Activated T-helper 2 cell treated with anti-CD3 and anti-CD28 coated beads, Interferon-gamma antibody, Interleukin-2, Interleukin-4, amounts not matched to agents 10 μg/mL and 5 μg/mL and 100 μg/mL, durations not matched to agents 14 hours and 24 hours and 36 hours (primary cell): ENCODE results near the gene SENP5. TPM values are rescaled to one million over a fixed set of nuclear protein-coding genes. Genes with fewer than 3 reads are reported as not detected.
A peak's percentile ranks its signal among the peaks of the same experiment; 100 is the strongest.
"Not testable (repeated sequence)": the region's sequence is repeated elsewhere in the genome, so short reads cannot be mapped to it uniquely, and the experiment has no call there.

Experiments
- DNase-seq: peaks from one replicate; pipeline ENCODE4 v3.0.0; 2021; ENCODE audit warnings: low spot score
- H3K27ac Mint-ChIP-seq: one replicate; pipeline ENCODE4 v1.8.0; 2021; ENCODE audit warnings: mixed read lengths
- H3K27me3 Mint-ChIP-seq: one replicate; pipeline ENCODE4 v1.8.0; 2021; ENCODE audit warnings: low read depth, mixed read lengths
- H3K36me3 Mint-ChIP-seq: one replicate; pipeline ENCODE4 v1.8.0; 2021; ENCODE audit warnings: low read depth, mixed read lengths
- H3K4me1 Mint-ChIP-seq: one replicate; pipeline ENCODE4 v1.8.0; 2021; ENCODE audit warnings: low read depth, mixed read lengths
- H3K4me3 Mint-ChIP-seq: one replicate; pipeline ENCODE4 v1.8.0; 2021; ENCODE audit warnings: low read depth, mild to moderate bottlenecking, moderate library complexity, mixed read lengths
- H3K9me3 Mint-ChIP-seq: one replicate; pipeline ENCODE4 v1.8.0; 2021; ENCODE audit warnings: mixed read lengths
- intact Hi-C: fragments of 100-400 bp; cut with micrococcal nuclease; formaldehyde crosslinking; loops from one replicate; pipeline ENCODE4 v1.15.1; 2023
- total RNA-seq: library from RNA; stranded (reverse); gene quantifications from 2 replicates; pipeline ENCODE4 v1.2.3, GENCODE V29; 2022

SENP5 gene
- total RNA-seq, 1 donor from 2014 or later, result 46.9 TPM

DNA sequence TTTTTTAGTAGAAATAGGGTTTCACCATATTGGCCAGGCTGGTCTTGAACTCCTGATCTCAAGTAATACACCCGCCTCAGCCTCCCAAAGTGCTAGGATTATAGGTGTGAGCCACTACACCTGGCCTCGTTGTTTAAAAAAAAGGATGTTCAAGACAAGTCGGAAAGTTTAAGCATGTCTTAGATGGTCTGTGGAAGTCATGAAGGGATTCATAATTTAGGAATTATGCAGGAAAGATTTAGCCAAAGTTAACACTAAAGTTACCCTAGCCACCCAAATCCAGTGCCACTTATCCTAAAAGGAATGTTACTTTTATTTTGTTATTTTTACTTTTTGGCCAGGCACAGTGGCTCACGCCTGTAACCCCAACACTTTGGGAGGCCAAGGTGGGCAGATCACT lies 19.3 kb upstream of the SENP5 start:
- intact Hi-C loops, H3K4me1 Mint-ChIP-seq, DNase-seq, H3K4me3 Mint-ChIP-seq, H3K27me3 Mint-ChIP-seq, H3K9me3 Mint-ChIP-seq, H3K36me3 Mint-ChIP-seq, H3K27ac Mint-ChIP-seq: not testable (repeated sequence)

DNA sequence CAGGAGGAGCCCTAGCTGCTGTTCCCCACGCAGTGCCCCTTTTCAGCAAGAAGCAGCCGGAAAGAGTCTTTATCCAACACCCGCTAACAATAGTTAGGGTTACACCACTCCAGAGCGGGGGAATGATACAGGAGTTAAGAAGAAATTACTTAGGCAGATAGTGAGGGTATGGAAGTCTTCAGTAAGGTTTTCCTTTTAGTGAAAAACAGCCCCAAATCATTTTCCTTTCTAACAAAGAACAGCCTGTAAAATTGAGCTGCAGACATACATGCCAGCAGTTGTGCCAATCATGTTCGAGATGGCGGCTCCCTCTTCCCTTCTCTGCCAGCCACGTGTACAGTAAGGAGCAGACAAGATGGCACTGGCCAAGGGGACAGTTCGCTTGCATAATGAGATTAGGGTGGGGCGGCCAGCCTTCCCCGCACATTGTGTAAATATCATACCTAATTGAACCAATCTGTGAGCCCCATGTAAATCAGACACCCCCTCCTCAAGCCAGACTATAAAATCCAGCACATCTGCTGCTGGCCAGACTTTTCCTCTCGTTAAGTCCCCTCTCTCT lies 18.5 kb upstream of the SENP5 start:
- peaks cover 2% of the 10 kb centered on the region for H3K4me1 Mint-ChIP-seq
- H3K4me3 Mint-ChIP-seq, result no peak overlapping the region
- no peak overlapping the region for H3K27ac Mint-ChIP-seq
- no peak for DNase-seq
- H3K9me3 Mint-ChIP-seq, result no peaks in the 10 kb centered on the region
- no peaks in the 10 kb centered on the region for H3K27me3 Mint-ChIP-seq
- no peaks in the 10 kb centered on the region for H3K36me3 Mint-ChIP-seq
- intact Hi-C loops, result no loop called here

DNA sequence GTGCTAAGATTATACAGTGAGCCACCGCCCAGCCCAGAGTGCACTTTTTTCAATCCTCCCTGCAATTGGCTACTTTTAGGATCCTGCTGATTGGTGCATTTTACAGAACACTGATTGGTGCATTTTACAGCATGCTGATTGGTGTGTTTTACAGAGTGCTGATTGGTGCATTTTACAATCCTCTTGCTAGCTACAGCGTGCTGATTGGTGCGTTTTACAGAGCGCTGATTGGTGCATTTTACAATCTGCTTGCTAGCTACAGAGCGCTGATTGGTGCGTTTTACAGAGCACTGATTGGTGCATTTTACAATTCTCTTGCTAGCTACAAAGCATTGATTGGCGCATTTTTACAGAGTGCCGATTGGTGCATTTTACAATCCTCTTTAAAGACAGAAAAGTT lies 4.7 kb upstream of the SENP5 start:
- H3K9me3 Mint-ChIP-seq, H3K4me1 Mint-ChIP-seq, DNase-seq, H3K27ac Mint-ChIP-seq, H3K4me3 Mint-ChIP-seq, H3K36me3 Mint-ChIP-seq, intact Hi-C loops, H3K27me3 Mint-ChIP-seq: not testable (repeated sequence)

DNA sequence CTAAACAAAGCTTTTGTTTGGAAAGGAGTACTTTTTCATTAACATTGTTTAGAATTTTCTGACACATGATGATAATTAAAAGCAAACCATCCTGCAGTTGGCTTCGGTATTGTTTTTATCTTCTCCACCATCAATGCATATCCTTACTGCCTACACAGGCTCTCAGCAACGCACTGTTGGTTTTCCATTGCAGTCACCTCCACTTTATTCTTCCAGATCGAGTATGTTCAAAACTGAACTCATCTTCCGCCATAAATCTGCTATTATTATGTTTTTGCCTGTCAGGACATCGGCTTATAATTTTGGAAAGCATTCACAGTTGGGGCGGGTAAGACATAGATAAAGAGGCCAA lies 589 bp upstream of the SENP5 start:
- peaks cover 5% of the 10 kb centered on the region for H3K9me3 Mint-ChIP-seq
- no peak for DNase-seq
- H3K4me3 Mint-ChIP-seq, result peak overlapping the region; percentile 83
- intact Hi-C loops, result loop anchor here (1.0 to 5.0 kb wide), 2 partner anchors 75 to 130 kb away; partner anchors contain the start of genes NCBP2 and PAK2
- peaks cover 13% of the 10 kb centered on the region for H3K4me1 Mint-ChIP-seq
- H3K27me3 Mint-ChIP-seq, result peaks cover 2% of the 10 kb centered on the region
- H3K36me3 Mint-ChIP-seq, result peaks cover 9% of the 10 kb centered on the region
- H3K27ac Mint-ChIP-seq, result peak overlapping the region; percentile 88

DNA sequence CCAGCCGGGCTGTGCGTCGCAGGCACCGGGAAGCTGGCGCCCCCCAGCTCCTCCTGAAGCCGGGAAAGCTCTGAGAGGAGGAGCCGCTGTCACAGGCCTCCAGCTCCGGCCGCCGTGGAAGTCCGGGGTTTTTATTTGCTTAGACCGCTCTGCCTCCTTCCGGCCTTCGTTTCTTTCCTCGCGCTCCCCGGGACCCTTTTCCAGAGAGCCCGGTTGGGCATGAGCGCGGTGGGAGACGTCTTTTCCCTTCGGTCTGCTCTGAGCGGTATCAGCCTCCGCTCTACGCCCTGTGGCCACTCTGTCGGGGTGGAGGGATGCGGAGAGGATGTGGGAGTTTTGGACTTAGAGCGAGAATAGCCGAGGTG lies 559 bp downstream of the SENP5 start:
- Mint-ChIP-seq H3K27me3 (peaks cover 2% of the 10 kb centered on the region), H3K4me1 (peaks cover 13% of the 10 kb centered on the region), H3K27ac (peak overlapping the region; percentile 97), H3K36me3 (peaks cover 9% of the 10 kb centered on the region), H3K4me3 (peak overlapping the region; percentile 98), H3K9me3 (peaks cover 4% of the 10 kb centered on the region)
- DNase-seq, result peak; percentile 13
- intact Hi-C loops, result loop anchor here (5.0 kb wide), 1 partner anchor 131 kb away; the partner anchor contains the start of gene PAK2

DNA sequence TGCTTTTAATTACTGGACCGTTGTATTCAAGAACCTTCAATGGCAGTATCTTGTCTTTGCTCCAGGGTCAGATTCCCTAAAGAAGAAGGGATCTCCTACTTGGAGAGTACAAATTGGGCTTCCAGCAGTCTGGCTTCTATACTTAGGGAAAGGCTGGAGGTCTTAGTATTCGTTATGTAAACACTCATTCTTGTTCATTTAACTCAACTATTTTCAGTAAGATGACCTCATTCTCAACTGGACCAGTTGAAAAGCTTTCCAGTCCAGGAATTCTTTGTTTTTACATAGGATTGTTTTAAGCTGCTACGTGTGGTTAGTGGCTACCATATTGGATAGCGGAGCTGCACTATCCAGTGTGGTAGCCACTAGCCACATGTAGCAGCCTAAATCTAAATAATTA lies 4.6 kb downstream of the SENP5 start:
- no peak for DNase-seq
- Mint-ChIP-seq H3K4me3 (no peak overlapping the region), H3K36me3 (peaks cover 13% of the 10 kb centered on the region), H3K4me1 (peaks cover 17% of the 10 kb centered on the region), H3K9me3 (no peaks in the 10 kb centered on the region), H3K27me3 (no peaks in the 10 kb centered on the region), H3K27ac (no peak overlapping the region)
- intact Hi-C loops, result no loop called here

DNA sequence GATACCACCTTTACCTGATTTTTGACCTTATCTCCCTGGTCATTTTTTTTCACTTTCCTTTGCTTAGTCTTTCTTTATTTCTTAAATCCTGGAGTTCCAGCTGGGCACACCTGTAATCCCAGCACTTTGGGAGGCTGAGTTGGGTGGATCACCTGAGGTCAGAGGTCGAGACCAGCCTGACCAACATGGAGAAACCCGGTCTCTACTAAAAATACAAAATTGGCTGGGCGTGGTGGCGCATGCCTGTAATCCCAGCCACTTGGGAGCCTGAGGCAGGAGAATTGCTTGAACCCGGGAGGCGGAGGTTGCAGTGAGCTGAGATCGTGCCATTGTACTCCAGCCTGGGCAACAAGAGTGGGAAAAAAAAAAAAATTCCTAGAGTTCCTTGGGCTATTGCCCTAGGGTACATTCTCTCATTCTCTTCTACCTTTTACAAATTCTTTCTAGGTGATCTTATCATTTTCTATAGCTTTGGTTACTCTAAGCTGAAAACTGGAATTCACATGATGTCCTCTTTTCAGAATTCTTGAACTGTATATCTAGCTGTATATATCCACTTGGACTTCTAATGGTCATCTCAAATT lies 6.9 kb downstream of the SENP5 start:
- H3K4me3 Mint-ChIP-seq, H3K27ac Mint-ChIP-seq, H3K27me3 Mint-ChIP-seq, H3K36me3 Mint-ChIP-seq, intact Hi-C loops, H3K9me3 Mint-ChIP-seq, DNase-seq: not testable (repeated sequence)
- H3K4me1 Mint-ChIP-seq, result peaks cover 25% of the 10 kb centered on the region

DNA sequence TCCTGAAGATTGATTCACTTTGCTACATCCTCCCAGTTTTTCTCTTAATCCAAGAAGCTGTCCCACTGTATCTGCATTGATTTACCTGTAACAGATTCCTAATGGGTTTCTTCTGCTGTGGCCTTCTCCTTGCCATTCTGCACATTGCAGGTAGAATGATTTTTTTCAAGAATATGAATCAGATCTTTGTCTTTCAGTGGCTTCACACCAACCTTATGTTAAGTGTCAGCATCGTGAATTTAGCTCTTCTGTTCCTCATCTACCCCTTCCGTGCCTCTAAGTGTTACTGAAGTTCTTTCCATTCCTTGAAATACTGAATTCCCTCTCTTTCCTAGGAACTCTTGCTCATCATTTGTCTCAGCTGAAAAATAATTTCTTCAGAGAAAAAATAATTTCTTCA lies 7.5 kb downstream of the SENP5 start:
- no peak overlapping the region for H3K4me3 Mint-ChIP-seq
- no peak for DNase-seq
- no peak overlapping the region for H3K27ac Mint-ChIP-seq
- H3K36me3 Mint-ChIP-seq, result peaks cover 10% of the 10 kb centered on the region
- intact Hi-C loops, result no loop called here
- H3K9me3 Mint-ChIP-seq, result no peaks in the 10 kb centered on the region
- peaks cover 25% of the 10 kb centered on the region for H3K4me1 Mint-ChIP-seq
- no peaks in the 10 kb centered on the region for H3K27me3 Mint-ChIP-seq

DNA sequence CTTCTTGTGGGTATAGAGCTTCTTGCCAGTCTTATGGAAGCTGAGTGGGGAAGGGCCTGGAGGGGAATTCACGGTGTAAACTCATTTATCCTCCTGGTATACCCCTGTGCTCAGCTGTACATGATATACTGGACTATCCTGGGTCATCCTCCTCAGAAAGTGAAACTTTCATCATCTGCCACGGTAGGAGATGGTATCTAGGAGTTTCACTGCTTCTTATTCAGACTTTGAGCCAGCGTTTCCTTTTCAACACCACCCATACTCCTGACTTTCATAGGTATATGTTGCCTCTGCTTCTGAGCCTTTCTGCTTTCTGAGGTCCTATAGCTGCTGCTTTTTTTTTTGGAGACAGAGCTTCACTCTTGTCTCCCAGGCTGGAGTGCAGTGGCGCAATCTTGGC lies 15.6 kb downstream of the SENP5 start:
- no peaks in the 10 kb centered on the region for H3K9me3 Mint-ChIP-seq
- no peaks in the 10 kb centered on the region for H3K27me3 Mint-ChIP-seq
- DNase-seq, result no peak
- peaks cover 37% of the 10 kb centered on the region for H3K36me3 Mint-ChIP-seq
- H3K27ac Mint-ChIP-seq, result peak overlapping the region; percentile 54
- peaks cover 35% of the 10 kb centered on the region for H3K4me1 Mint-ChIP-seq
- H3K4me3 Mint-ChIP-seq, result no peak overlapping the region
- intact Hi-C loops, result loop anchor here (5.0 kb wide), 1 partner anchor 59 kb away; the partner anchor contains the start of gene NCBP2

DNA sequence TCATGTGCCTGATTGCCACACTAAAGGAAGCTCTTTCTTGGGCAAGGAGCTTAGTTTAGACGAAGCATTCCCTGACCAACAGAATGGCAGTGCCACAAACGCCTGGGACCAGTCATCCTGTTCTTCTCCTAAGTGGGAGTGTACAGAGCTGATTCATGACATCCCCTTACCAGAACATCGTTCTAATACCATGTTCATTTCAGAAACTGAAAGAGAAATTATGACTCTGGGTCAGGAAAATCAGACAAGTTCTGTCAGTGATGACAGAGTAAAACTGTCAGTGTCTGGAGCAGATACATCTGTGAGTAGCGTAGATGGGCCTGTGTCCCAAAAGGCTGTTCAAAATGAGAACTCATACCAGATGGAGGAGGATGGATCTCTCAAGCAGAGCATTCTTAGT lies 18.4 kb downstream of the SENP5 start:
- no peaks in the 10 kb centered on the region for H3K27me3 Mint-ChIP-seq
- peak overlapping the region; percentile 35 for H3K27ac Mint-ChIP-seq
- no peaks in the 10 kb centered on the region for H3K9me3 Mint-ChIP-seq
- peaks cover 32% of the 10 kb centered on the region for H3K4me1 Mint-ChIP-seq
- peaks cover 43% of the 10 kb centered on the region for H3K36me3 Mint-ChIP-seq
- no peak overlapping the region for H3K4me3 Mint-ChIP-seq
- no peak for DNase-seq
- intact Hi-C loops, result no loop called here

DNA sequence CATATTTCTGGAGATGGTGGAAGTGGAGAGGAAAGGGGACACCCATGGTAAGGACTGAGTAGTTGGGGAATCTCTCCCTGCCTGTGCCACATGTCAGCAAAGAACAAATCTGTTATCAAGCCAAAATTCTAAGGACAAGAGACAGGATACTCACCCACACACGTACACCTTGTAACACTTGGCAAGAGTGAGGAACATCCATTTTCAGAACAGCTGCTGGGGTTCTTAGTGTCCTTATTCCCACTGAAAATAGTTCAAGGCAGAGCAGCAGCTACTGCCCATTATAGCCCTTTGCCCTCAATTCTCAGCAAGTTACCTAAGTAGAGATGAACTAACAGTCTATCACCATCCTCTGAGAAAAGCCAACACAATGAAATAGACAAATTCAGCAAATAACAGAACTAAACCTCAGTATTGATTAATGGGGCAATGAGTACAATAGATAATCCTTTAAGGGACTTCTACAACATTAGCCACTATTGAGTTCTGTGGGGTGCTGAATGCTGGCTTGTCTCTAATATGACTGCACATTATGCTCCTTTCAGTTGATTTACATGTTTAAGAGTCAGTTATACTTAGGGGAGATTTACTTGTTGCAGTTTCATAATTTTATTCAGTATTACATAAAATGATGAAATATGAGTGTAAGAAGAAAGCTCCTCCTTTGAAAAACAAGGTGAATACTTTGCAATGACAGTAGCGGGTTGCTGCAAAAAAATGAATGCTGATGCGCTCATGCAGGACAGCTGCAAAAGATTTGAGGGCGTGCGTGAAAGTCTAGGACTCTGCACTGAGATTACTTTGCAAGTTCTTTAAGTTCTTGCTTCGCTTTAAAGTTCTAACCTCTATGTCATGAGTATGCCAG lies 22.4 kb downstream of the SENP5 start:
- Mint-ChIP-seq H3K9me3 (no peaks in the 10 kb centered on the region), H3K27me3 (no peaks in the 10 kb centered on the region), H3K27ac (no peak overlapping the region), H3K4me1 (peaks cover 19% of the 10 kb centered on the region), H3K4me3 (no peak overlapping the region), H3K36me3 (peaks cover 34% of the 10 kb centered on the region)
- no peak for DNase-seq
- intact Hi-C loops, result no loop called here

DNA sequence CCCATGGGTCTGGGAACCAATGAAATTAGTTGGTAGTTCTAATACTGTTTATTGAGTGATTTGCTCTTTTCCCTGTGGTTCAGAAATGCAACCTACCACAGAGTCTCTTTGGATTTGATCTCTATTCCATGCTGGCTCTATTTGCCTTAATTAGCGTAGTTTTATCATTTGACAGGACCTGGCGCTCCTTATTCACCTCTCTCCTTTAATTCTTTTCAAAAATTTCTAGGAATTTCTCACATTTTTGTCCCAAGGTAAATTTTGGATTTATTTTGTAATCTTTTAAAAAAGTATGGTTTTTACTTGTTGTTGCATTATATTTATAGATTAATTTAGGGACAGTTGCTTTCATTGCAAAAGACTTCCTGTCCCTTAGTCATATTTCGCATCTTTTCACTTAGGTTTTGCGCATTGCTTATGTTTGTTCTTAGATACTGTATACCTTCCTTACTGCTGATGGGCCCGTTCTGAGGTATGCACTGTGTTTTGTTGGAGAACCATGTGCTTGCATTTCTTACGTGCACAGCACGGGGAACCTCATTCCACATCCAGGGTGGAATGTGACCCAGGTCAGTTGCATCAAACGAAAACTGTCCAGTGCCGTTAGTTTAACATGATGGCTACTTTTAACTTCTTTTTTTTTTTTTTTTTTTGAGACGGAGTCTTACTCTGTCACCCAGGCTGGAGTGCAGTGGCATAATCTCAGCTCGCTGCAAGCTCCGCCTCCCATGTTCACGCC lies 27.0 kb downstream of the SENP5 start:
- DNase-seq, result no peak
- Mint-ChIP-seq H3K9me3 (no peaks in the 10 kb centered on the region), H3K27ac (no peak overlapping the region), H3K4me3 (no peak overlapping the region), H3K36me3 (peaks cover 25% of the 10 kb centered on the region), H3K4me1 (peaks cover 6% of the 10 kb centered on the region), H3K27me3 (no peaks in the 10 kb centered on the region)
- intact Hi-C loops, result no loop called here

DNA sequence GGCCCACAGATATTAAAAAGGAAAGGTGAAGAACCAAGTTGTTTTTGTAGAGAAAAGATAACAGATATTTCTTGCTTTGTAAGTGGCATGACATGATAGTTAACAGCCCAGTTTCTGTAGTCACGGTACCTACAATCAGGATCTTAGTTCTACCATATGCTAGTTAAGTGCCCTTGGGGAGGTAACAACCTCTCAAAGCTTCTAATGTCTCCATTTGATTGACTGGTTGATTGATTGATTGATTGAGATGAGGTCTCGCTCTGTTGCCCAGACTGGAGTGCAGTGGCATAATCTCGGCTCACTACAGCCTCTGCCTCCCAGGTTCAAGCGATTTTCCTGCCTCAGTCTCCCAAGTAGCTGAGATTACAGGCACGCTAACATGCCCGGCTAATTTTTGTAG lies 28.5 kb downstream of the SENP5 start:
- Mint-ChIP-seq H3K36me3 (peaks cover 31% of the 10 kb centered on the region), H3K27me3 (no peaks in the 10 kb centered on the region), H3K9me3 (no peaks in the 10 kb centered on the region), H3K27ac (no peak overlapping the region), H3K4me3 (no peak overlapping the region), H3K4me1 (peaks cover 5% of the 10 kb centered on the region)
- DNase-seq, result no peak
- intact Hi-C loops, result no loop called here
